Upper lobe of left lung (tissue), 4 donors: ENCODE data around the gene OR2T8.

ENCODE experiments used
- EP300 ChIP-seq, 4 donors: sonication (generic); formaldehyde crosslinking; IDR thresholded peaks; one replicate each; pipeline ENCODE4 v1.5.1; 2017; ENCODE audit warnings: antibody characterized with exemption in 4 of 4, control low read depth in 2 of 4
- POLR2A ChIP-seq, 4 donors: fragments of 450-650 bp; IDR thresholded peaks; one replicate each; pipeline ENCODE4 v1.5.1; 2016 to 2017; ENCODE audit warnings: antibody characterized with exemption in 4 of 4, mild to moderate bottlenecking in 2 of 4
- TF ChIP-seq, protein P1 (sequence below), 6 experiments: fragments of 450-650 bp in 4 of 6; fragments of 200-600 bp in 2 of 6; sonication (generic) in 2 of 6; IDR thresholded peaks; one replicate each; pipeline ENCODE4 v1.5.1; 2016 to 2019; ENCODE audit warnings: antibody characterized with exemption in 6 of 6

DNA sequence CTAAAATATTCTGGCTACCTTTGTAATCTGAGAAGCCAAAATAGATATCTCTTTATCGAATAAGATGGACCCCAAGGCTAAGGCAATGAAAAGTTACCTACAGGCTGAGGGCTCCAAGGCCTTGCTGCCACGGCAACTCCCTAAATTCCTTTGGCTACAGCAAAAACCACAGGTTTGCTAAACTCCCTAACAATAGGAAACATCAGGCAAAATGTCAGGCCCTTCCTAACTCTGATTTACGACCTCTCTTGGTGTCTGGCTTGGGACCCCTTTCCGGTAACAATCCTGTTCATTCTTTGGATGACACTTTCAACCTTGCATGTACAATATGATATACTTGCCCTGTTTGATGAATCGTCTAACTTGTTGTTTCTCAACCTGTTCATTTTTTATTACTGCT, 11.3 kb upstream of the OR2T8 start:
- TF ChIP-seq POLR2A (IDR thresholded peaks at IDR 0.05), result no peak
- no peak for TF ChIP-seq EP300 (IDR thresholded peaks at IDR 0.05)
- TF ChIP-seq, protein P1, sequence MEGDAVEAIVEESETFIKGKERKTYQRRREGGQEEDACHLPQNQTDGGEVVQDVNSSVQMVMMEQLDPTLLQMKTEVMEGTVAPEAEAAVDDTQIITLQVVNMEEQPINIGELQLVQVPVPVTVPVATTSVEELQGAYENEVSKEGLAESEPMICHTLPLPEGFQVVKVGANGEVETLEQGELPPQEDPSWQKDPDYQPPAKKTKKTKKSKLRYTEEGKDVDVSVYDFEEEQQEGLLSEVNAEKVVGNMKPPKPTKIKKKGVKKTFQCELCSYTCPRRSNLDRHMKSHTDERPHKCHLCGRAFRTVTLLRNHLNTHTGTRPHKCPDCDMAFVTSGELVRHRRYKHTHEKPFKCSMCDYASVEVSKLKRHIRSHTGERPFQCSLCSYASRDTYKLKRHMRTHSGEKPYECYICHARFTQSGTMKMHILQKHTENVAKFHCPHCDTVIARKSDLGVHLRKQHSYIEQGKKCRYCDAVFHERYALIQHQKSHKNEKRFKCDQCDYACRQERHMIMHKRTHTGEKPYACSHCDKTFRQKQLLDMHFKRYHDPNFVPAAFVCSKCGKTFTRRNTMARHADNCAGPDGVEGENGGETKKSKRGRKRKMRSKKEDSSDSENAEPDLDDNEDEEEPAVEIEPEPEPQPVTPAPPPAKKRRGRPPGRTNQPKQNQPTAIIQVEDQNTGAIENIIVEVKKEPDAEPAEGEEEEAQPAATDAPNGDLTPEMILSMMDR (IDR thresholded peaks at IDR 0.05), result no peak
